ENCODE data around the gene CPEB3.

Gene CPEB3

GRCh38 chr10:92213049-92213448, 77.8 kb downstream of the CPEB3 start:
- DNase-seq (ENCODE audit: low spot score) = no peak

GRCh38 chr10:92208736-92209135, 82.1 kb downstream of the CPEB3 start:
- DNase-seq (ENCODE audit: low spot score) = no peak

- DNase-seq (ENCODE audit: low spot score) = no peak
Measured at GRCh38 chr10:92208157-92208720, 82.6 kb downstream of the CPEB3 start.

DNA sequence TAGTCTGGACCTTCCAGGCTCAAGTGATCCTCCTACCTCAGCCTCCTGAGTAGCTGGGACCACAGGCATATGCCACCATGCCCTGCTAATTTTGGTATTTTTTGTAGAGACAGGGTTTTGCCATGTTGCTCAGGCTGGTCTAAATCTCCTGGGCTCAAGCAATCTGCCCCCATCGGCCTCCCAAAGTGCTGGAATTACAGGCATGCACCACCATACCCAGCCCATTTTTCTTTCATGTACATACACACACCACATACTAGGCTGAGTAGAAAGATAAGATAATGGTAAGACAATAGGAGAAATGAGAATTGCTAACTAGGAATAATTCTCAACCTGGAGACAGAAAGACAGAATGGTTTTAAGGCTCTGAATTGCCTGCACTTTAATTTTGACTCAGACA, 83.8 kb downstream of the CPEB3 start:
- DNase-seq (ENCODE audit: low spot score) = no peak

DNA sequence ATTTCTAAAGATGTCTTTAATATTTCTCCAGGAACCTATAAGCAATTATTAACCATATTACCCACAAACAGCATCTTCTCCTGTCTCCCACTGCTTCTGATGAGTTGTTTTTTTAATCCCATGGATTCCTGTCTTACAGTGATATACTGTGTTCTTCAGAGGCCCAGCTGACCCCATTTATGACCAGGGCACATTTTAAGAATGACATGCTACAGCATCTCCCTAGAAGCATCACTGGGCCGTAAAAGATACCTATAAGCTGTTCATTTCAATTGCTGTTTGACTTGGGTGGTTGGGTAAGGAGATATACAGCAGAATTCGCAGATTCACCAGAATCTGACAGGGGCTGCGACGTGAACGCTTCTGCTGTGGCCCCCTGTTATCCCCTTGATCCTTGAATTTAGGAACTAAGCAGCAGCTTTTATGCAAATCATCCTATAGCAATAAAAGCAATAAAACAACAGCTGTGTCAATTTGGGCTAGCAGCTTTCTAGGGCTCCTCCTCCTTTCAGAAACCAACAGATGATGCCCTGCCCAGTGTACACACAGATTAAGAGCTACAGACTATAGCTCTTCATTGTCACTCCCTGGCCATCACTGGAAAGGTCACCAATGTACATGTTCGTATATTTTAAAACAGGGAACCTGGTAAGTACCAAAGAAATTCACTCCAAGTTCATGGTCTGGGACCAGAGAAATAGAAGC, 86.8 kb downstream of the CPEB3 start:
- no peak for DNase-seq (ENCODE audit: low spot score)

DNA sequence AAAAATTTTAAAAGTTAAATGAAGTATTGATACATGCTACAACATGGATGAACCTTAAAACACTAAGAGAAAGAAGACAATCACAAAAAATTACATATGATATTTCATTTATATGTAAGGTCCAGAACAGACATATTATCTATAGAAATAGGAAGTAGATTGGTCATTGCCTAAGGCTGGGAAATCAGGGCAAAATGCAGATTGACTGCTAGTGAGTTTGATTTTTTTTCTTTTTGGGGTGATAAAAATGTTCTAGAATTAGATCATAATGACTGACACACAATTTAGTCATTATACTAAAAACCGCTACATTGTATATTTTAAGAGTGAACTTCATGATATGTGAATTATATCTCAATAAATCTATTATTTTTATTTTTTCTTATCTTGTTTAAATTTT, 88.3 kb downstream of the CPEB3 start:
- no peak for DNase-seq (ENCODE audit: low spot score)

DNA sequence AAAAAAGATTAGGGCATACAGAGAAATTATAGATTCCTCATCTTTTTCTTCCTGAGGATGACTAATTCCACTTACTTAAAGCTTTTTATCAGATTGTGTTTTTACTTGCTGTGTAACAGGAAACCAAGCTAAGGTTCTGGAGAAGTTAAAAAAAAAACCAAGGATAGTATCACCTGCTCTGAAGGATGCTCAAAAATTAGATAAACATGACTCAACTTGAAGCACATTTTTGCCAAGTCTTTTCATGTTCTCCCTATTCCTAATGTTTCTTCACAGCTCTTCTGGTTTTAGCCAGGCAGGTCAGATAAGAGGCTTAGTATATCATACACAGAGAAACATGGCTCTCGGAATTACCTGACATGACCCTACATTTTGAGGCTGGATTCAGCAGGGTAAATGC, 90.3 kb downstream of the CPEB3 start:
- no peak for DNase-seq (ENCODE audit: low spot score)

GRCh38 chr10:92187101-92187500, 103.8 kb downstream of the CPEB3 start:
- no peak for DNase-seq (ENCODE audit: low spot score)

- no peak for DNase-seq (ENCODE audit: low spot score)
Measured at GRCh38 chr10:92184977-92185376, 105.9 kb downstream of the CPEB3 start.

DNA sequence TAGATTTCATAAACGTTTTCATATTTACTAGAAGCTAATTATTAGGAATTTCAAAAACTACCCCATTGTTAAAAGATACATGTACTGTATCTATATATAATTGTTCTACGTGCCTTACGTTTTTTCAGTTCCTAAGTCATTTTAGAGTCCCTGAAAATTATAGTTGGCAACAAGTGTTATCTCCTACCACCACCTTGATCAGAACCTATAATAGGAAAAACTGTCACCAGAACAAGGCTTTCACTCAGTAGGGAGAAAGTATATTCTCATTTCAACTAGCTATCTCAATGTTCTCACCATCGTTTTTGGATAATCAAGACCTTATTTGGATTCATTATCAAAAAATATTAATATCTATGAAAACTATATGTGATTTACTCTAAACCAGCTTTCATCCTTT, 107.7 kb downstream of the CPEB3 start:
- no peak for DNase-seq (ENCODE audit: low spot score)

DNA sequence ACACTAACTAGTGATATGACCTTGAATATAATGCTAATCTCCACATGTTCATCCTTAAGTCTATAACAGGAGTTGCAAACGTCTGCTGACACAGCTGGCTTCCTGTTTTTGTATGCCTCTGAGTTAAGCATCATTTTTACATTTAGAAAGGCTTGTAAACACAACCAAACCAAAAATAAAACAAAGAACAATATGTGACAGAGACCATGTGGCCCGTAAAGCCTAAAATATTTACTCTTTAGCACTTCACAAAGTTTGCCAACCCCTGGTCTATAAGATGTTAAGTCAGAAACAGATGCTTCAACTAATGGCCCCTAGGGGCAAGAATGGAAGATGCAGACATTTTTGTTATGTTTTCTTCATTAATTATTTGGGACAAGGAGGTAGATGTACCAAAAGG, 109.3 kb downstream of the CPEB3 start:
- DNase-seq (ENCODE audit: low spot score) = no peak

GRCh38 chr10:92180399-92180798, 110.5 kb downstream of the CPEB3 start:
- no peak for DNase-seq (ENCODE audit: low spot score)

- DNase-seq (ENCODE audit: low spot score) = no peak
Measured at GRCh38 chr10:92177546-92177945, 113.3 kb downstream of the CPEB3 start.

- DNase-seq (ENCODE audit: low spot score) = no peak
Measured at GRCh38 chr10:92175164-92175563, 115.7 kb downstream of the CPEB3 start.

GRCh38 chr10:92173996-92174395, 116.9 kb downstream of the CPEB3 start:
- no peak for DNase-seq (ENCODE audit: low spot score)

DNA sequence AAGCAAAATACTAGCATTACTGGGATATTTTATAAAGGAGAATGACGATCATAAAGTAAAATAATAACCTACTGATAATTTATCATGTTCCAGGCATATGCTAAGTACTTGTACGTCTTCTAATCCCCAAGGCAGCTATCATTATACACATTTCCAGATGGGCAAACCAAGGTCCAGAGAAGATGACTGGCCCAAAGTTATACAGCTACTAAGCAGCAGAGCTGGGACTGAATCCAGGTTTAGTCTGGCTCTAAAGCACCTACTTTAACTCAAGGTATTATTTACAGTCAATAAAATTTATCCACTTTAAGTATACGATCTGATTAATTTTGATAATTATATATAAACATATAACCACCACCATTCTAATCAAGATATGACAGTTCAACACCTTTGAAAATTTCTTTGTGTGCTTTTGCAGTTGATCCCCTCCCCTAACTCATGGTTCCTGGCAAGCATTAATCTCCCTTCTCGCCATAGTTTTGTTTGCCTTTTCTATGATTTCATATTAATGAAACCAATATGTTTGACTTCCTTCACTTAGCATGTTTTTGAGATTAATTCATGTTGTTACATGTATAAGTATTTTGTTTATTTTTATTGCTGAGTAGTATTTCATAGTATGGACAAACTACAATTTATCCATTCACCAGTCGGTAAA, 126.7 kb downstream of the CPEB3 start:
- no peak for DNase-seq (ENCODE audit: low spot score)

GRCh38 chr10:92162541-92162940, 128.3 kb downstream of the CPEB3 start:
- DNase-seq (ENCODE audit: low spot score) = no peak

DNA sequence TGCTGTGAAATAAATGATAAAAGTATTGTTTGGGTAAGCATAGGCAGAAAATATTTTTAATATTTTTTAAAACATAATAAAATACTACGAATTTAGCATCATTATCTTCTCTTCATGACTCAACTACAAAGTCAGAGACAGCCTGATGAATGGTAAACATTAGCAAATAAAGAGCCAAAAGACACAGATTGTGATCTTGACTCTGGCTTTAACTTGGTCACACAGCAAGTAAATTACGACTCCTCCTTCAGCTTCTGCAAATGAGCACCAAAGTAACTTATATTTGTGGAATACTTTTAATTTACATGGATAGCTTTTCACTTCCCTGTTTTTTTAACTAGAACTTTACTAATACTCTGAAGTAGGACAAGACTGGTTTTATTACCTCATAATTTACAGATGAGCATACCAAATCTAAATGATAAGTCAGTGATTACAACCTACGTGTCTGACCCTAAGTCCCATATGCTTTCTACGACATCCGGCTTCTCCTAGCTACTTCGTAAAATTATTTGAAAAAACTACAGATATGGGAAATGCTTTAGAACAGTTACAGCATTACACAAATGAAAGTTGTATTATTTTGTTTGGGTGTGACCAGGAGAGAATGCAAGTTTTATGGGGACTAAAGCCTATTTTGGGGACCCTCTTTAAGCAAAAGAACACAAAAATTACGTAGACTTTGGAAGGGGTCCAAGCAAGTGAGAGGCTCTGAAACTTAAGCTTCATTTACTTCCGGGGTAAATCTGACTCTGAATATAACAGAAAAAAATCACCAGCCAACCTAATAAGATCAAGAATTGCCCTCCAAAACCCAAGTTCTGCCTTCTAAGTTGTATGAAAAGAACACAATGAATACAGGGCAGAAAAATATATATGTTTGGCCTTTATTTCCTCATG, 133.8 kb downstream of the CPEB3 start:
- no peak for DNase-seq (ENCODE audit: low spot score)

GRCh38 chr10:92150823-92151222, 140.1 kb downstream of the CPEB3 start:
- DNase-seq (ENCODE audit: low spot score) = no peak

GRCh38 chr10:92149261-92149660, 141.6 kb downstream of the CPEB3 start:
- DNase-seq (ENCODE audit: low spot score) = no peak

GRCh38 chr10:92146781-92147180, 144.1 kb downstream of the CPEB3 start:
- no peak for DNase-seq (ENCODE audit: low spot score)

- no peak for DNase-seq (ENCODE audit: low spot score)
Measured at GRCh38 chr10:92146107-92146506, 144.8 kb downstream of the CPEB3 start.

GRCh38 chr10:92142949-92143348, 147.9 kb downstream of the CPEB3 start:
- DNase-seq (ENCODE audit: low spot score) = no peak

All from AG08396 (cell line).